GM23338 (cell line): ENCODE data around the gene ABHD16A.

Experiments
- CREB1 ChIP-seq: fragments of 250-450 bp; sonication (Bioruptor Pico); IDR thresholded peaks from 2 replicates; pipeline ENCODE4 v1.5.0; 2020; ENCODE audit warnings: low read depth, mild to moderate bottlenecking, moderate library complexity
- ETS1 ChIP-seq: IDR thresholded peaks from 2 replicates; pipeline ENCODE4 v1.6.1; 2016; ENCODE audit warnings: antibody characterized with exemption
- EZH2 ChIP-seq: fragments of 200-600 bp; sonication (generic); IDR thresholded peaks from one replicate; pipeline ENCODE4 v1.8.0; 2017; ENCODE audit warnings: antibody characterized with exemption, mild to moderate bottlenecking, low read depth; ENCODE audit not compliant: unreplicated experiment
- EZH2phosphoT487 ChIP-seq: fragments of 200-600 bp; sonication (generic); IDR thresholded peaks from one replicate; pipeline ENCODE4 v1.8.1; 2018; ENCODE audit warnings: antibody characterized with exemption; ENCODE audit not compliant: unreplicated experiment
- JUNB ChIP-seq: IDR thresholded peaks from one replicate; pipeline ENCODE4 v1.6.1; 2016; ENCODE audit warnings: antibody characterized with exemption; ENCODE audit not compliant: unreplicated experiment
- POLR2AphosphoS5 ChIP-seq: IDR thresholded peaks from 2 replicates; pipeline ENCODE4 v1.6.1; 2016; ENCODE audit warnings: antibody characterized with exemption, low read depth
- REST ChIP-seq: IDR thresholded peaks from one replicate; pipeline ENCODE4 v1.6.1; 2018; ENCODE audit warnings: antibody characterized with exemption; ENCODE audit not compliant: unreplicated experiment
- STAT1 ChIP-seq: IDR thresholded peaks from one replicate; pipeline ENCODE4 v1.6.1; 2016; ENCODE audit warnings: antibody characterized with exemption; ENCODE audit not compliant: unreplicated experiment
- ZNF114 ChIP-seq: fragments of 250-450 bp; sonication (Bioruptor Pico); IDR thresholded peaks from 2 replicates; pipeline ENCODE4 v1.5.0; 2020; ENCODE audit warnings: mild to moderate bottlenecking, moderate library complexity
- ZNF331 ChIP-seq: fragments of 250-450 bp; sonication (Bioruptor Pico); IDR thresholded peaks from 2 replicates; pipeline ENCODE4 v1.5.0; 2020; ENCODE audit warnings: low read depth, mild to moderate bottlenecking, moderate library complexity
- ZNF462 ChIP-seq: fragments of 250-450 bp; sonication (Bioruptor Pico); IDR thresholded peaks from 2 replicates; pipeline ENCODE4 v1.5.0; 2020; ENCODE audit warnings: mild to moderate bottlenecking, moderate library complexity
- TF ChIP-seq, protein P1 (sequence below), 2 experiments: fragments of 200-600 bp in 1 of 2; sonication (generic) in 1 of 2; conservative IDR thresholded peaks; 2 replicates each; pipeline versions ENCODE4 v1.5.1 to v1.6.1; 2016 to 2017; ENCODE audit warnings: antibody characterized with exemption in 2 of 2, low read depth in 2 of 2, mild to moderate bottlenecking in 2 of 2, moderate library complexity in 1 of 2

DNA sequence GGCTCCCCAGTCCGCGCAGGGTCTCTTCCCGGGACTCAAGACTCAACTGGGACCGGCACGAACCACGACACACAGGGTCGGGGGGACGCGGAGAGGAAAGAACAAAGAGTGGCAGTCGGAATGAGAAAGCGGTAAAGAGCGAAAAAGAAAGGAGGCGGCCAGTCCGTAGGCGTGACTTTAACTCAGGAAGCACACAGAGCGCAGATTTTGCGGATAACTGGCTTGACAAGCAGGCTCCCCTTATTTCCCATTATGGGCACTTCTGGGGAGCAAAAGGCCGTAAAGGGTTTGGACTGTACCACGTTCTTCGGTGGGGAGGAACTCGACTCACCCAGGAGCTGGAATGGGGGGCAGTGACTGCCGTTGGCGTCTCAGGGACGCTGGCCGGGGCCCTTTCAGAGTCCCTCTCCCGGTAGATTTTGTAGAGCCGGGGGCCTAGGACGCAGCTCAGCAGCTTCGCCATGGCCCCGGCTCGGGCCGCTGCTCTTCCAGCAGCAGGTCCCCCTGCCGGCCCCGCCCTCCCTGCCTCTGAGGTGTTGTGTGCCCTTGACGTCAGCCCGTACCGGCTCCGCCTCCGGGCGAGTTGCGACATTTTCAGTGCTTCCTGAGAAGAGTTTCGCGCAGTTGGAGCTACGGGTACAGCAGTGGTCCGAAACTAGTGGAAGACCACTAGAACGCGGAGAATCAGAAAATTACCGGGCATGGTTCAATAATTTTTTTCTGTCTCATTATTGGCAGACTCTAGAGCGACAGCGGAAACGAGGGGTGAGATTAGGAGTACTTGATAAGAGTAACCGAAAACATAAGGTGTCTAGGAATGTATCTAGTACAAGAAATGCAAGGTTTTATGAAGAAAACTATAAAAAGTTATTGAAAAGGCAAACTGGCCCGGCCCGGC lies at the start of gene ABHD16A:
- TF ChIP-seq EZH2 (no peak), EZH2phosphoT487 (no peak), JUNB (no peak), REST (no peak), POLR2AphosphoS5 (peak; percentile 85), CREB1 (CRISPR knock-in tag) (peak; percentile 88), STAT1 (no peak), ZNF331 (CRISPR knock-in tag) (no peak), ETS1 (peak; percentile 63; the same call in 1 of the 2 replicates), ZNF462 (CRISPR knock-in tag) (no peak), ZNF114 (CRISPR knock-in tag) (no peak)
- TF ChIP-seq, protein P1, sequence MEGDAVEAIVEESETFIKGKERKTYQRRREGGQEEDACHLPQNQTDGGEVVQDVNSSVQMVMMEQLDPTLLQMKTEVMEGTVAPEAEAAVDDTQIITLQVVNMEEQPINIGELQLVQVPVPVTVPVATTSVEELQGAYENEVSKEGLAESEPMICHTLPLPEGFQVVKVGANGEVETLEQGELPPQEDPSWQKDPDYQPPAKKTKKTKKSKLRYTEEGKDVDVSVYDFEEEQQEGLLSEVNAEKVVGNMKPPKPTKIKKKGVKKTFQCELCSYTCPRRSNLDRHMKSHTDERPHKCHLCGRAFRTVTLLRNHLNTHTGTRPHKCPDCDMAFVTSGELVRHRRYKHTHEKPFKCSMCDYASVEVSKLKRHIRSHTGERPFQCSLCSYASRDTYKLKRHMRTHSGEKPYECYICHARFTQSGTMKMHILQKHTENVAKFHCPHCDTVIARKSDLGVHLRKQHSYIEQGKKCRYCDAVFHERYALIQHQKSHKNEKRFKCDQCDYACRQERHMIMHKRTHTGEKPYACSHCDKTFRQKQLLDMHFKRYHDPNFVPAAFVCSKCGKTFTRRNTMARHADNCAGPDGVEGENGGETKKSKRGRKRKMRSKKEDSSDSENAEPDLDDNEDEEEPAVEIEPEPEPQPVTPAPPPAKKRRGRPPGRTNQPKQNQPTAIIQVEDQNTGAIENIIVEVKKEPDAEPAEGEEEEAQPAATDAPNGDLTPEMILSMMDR (conservative IDR thresholded peaks at IDR 0.05; ENCODE audit: low read depth in 2 of 2): no peak
